ENCODE data around the gene ENOX2.

Gene ENOX2

DNA sequence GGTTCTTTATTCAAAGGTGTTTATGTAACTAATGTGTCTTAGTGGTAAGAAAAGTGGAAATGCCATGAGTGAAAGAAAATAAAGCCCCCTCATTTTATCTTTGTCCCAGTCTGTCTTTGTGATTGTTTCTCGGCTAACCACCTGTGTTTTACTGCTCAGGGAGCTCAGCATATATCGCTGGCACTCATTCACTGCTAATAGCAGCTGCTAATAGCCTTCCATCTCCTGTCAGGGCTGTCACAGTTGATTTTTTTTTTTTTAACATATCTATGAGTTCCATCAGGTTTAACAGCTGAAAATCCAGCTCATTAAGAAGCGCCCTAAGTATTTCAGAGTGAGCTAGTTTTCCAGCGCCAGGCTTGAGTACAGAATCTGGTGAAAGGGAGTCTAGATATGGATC is 295.6 kb downstream of the ENOX2 start:
- DNase-seq = no peak

DNA sequence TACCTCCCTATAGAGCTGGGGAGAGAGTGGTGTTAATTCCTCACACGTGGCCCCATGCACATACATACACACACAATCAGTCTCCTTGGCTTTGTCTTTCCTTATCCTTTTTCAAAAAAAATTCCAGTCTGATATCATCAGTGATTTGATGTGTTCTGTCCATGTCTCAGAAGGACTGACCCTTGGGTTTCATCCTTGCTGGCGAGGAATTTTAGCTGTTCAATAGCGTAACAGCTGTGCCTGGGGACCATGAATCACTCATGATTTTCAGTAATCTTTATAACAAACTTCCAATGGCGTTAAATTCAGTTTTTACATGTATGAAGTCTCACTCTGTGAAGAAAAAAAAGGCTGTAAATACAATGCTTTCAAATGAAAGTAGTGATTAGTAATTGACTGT is 296.6 kb downstream of the ENOX2 start:
- no peak for DNase-seq

- no peak for DNase-seq
Measured at GRCh38 chrX:130604882-130605281, 298.1 kb downstream of the ENOX2 start.

DNA sequence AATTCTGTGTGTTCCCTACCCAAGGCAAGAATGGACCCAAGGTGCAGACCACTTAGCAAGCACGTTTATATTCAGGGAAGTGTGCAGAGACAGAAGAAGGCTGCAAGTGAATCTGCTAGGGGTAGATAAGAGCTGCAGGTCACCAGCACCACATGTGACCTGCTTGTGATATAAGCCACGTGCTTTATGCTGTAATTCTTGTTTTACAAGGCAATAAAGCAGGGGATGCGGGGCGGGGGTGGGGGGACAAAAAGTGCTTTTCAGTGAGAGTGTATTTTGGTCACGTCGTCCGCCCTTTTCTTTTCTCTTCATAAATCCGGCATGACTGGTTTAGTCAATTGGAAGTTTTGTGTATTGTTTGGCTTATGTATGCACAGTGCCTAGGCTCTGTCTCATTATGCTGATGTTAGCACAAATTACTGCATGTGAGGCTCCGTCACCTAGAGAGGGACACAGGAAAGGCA is 308.5 kb downstream of the ENOX2 start:
- DNase-seq = no peak

- DNase-seq = no peak
Measured at GRCh38 chrX:130593911-130594310, 309.1 kb downstream of the ENOX2 start.

- DNase-seq = no peak
Measured at GRCh38 chrX:130592204-130592603, 310.8 kb downstream of the ENOX2 start.

- DNase-seq = no peak
Measured at GRCh38 chrX:130578906-130579305, 324.1 kb downstream of the ENOX2 start.

- no peak for DNase-seq
Measured at GRCh38 chrX:130577431-130577830, 325.6 kb downstream of the ENOX2 start.

- no peak for DNase-seq
Measured at GRCh38 chrX:130575831-130576389, 327.1 kb downstream of the ENOX2 start.

All from NCI-H1930 (cell line).